UCSD-AML1 (cell line): Measurements from ENCODE around the gene ARID1B.

Experiments
- DNase-seq: peaks from one replicate; lab custom pipeline; 2025; ENCODE audit not compliant: unreplicated experiment; lab: John Stamatoyannopoulos, UW

Gene ARID1B

DNA sequence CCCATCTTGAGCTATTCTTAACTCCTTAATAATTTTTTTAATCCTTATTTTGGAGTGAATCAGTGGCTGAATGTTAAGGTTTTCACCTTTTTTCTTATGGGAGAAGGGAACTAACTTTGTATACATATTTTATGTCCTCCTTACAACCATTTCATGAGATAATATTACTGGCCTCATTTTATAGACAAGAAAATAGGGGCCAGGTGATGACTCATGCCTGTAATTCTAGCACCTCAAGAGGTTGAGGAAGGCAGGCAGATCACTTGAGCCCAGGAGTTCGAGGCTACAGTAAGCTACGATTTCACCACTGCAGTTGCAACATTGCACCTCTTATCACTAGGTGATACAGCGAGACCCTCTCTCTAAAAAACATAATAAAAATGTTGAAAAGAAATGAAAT is 417.5 kb downstream of the ARID1B start:
- no peak for DNase-seq

DNA sequence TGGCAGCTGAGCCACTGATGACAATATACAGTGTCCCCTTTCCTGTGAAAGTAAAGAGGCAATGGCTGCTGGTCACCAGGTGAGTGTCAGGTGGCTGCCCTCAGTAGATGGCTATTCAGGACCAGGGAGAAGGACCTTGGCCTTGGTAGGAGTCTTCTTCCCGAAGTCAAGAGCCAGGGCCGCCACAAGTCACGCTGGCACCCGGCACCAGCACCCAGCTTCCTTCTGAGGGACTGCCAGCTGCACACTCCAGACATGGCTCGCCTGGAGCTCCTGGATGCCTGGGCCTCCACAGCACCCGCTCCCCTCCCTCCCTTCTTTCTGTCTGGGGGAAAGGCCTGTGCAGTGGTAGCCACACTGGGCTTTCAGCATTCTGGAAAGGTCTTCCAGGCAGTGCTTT is 419.2 kb downstream of the ARID1B start:
- no peak for DNase-seq

DNA sequence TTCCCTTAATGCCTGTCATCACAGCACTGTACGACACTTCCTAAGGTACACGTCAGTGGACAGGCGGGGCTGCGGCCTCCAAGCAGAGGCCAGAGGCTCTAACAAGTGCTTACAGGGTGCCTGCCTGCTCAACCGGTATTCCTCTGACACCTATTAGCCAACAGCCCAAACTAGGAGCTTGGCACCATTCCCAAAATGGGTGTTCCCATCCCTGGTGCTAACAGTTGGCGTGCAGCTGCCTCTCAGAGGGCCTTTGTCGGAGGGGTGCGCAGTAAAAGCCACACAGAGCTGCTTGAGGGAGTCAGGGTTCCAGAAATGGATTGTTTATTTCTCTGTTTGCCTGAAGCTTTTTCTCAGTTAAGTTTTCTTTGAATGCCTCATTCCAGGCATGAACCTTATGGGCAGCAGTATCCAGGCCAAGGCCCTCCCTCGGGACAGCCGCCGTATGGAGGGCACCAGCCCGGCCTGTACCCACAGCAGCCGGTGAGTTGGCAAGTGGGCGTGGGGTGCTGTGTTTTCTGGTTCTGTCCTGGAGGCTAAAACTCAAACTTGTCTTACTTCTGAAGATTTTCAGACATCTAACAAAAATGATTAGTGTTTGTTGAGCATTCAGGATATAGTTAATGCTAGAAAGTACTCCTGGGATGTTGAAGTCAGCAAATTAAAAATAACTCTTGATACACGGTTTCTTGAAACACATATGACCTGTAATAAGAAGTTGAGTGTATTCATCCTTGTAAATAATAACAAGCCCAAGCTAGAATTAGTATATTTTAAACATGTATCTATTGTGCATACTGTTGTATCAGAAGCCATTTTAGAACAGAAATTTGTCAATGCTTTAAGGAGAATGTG is 421.5 kb downstream of the ARID1B start:
- no peak for DNase-seq

DNA sequence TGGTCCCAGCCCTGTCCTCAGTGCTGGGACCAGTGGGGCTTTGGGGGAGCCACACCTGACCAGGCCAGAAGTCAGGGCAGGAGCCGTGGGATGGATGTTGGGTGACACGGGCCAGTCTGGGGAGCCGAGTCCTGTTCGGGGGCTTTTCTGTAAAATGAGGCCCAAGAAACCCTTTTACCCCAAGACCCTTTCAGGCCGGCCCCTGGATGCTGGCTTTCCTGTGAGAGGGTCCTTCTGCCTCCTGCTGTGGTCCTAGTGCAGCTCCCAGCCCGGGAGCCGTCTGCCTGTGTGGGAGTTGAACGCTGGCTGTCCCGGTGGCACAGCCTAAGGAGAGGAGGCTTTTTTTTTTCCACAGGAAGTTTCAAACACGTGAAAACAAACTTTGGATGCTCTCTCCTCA is 422.9 kb downstream of the ARID1B start:
- DNase-seq = no peak

DNA sequence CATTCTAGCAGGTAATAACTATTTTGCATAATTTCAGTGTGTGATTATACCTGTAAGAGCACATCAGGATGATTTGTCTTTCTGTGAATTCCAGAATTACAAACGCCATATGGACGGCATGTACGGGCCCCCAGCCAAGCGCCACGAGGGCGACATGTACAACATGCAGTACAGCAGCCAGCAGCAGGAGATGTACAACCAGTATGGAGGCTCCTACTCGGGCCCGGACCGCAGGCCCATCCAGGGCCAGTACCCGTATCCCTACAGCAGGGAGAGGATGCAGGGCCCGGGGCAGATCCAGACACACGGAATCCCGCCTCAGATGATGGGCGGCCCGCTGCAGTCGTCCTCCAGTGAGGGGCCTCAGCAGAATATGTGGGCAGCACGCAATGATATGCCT is 423.4 kb downstream of the ARID1B start:
- DNase-seq = no peak

DNA sequence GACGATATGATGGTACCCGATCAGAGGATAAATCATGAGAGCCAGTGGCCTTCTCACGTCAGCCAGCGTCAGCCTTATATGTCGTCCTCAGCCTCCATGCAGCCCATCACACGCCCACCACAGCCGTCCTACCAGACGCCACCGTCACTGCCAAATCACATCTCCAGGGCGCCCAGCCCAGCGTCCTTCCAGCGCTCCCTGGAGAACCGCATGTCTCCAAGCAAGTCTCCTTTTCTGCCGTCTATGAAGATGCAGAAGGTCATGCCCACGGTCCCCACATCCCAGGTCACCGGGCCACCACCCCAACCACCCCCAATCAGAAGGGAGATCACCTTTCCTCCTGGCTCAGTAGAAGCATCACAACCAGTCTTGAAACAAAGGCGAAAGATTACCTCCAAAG is 423.9 kb downstream of the ARID1B start:
- DNase-seq = no peak

DNA sequence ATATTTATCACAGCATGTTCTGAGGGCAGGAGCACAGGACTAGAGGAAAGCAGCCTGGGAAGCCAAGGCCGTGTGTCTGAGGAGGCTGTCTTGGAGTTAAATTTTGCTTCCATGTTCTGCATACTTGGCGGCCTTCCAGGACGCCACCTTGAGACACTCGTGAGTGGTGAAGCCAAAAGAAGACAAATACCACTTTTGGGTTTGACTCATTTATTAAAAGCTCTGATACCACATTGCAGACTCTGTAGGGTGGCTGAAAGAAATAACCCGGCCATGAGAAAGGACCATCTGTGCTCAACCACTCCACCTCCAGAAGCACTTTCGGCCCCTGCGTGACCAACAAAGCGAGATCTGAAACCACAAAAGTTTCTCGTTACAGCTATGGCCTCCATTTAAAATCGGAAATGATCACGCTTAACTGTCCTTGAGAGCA is 426.1 kb downstream of the ARID1B start:
- DNase-seq = no peak

DNA sequence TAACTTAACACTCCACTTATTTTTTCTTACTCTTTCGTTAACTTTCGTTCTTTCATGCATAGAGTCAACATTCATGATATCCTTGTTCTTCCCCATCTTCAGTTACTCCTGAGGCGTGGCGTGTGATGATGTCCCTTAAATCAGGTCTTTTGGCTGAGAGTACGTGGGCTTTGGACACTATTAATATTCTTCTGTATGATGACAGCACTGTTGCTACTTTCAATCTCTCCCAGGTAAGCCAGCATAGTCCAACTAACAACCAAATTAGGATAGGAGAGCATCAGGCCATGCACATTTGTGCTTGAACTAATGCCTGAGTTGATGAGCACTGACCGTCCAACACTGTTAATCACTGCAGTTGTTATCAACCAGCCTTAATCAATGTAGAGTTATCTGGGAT is 426.6 kb downstream of the ARID1B start:
- no peak for DNase-seq

DNA sequence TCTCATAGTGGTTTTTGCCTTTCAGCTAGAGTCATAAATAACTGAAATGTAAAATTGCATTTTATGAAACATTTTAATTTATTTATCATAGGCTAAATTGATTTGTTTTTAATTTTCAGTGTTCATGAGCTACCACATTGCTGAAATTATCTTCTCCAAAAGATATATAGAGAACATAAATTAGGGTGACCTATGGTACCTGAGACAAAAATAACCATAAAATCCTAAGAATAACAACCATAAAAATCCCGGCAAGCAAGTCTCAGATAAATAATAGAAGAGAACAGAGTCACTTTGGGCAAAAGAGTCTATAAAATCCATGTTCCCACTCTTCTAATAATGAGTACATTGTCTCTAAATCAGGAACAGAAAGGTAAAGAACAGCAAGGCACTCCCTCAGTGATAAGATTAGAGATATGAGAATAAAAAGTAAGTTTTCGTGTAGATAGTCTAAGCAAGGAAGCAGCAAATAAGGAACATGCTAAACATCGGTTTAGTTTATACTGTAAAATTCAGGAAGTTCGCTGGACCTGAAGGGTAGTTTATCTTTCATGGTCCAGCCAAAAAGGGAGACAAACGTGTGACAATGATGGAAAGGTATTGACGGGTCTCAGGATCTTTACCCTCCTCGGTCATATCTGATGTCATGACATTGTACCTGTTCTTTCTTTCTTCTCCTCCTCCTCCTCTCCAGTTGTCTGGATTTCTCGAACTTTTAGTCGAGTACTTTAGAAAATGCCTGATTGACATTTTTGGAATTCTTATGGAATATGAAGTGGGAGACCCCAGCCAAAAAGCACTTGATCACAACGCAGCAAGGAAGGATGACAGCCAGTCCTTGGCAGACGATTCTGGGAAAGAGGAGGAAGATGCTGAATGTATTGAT is 428.5 kb downstream of the ARID1B start:
- no peak for DNase-seq

DNA sequence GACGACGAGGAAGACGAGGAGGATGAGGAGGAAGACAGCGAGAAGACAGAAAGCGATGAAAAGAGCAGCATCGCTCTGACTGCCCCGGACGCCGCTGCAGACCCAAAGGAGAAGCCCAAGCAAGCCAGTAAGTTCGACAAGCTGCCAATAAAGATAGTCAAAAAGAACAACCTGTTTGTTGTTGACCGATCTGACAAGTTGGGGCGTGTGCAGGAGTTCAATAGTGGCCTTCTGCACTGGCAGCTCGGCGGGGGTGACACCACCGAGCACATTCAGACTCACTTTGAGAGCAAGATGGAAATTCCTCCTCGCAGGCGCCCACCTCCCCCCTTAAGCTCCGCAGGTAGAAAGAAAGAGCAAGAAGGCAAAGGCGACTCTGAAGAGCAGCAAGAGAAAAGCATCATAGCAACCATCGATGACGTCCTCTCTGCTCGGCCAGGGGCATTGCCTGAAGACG is 429.2 kb downstream of the ARID1B start:
- no peak for DNase-seq

DNA sequence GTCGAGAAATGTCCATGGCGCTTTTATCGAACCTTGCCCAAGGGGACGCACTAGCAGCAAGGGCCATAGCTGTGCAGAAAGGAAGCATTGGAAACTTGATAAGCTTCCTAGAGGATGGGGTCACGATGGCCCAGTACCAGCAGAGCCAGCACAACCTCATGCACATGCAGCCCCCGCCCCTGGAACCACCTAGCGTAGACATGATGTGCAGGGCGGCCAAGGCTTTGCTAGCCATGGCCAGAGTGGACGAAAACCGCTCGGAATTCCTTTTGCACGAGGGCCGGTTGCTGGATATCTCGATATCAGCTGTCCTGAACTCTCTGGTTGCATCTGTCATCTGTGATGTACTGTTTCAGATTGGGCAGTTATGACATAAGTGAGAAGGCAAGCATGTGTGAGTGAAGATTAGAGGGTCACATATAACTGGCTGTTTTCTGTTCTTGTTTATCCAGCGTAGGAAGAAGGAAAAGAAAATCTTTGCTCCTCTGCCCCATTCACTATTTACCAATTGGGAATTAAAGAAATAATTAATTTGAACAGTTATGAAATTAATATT is 430.4 kb downstream of the ARID1B start:
- DNase-seq = no peak

DNA sequence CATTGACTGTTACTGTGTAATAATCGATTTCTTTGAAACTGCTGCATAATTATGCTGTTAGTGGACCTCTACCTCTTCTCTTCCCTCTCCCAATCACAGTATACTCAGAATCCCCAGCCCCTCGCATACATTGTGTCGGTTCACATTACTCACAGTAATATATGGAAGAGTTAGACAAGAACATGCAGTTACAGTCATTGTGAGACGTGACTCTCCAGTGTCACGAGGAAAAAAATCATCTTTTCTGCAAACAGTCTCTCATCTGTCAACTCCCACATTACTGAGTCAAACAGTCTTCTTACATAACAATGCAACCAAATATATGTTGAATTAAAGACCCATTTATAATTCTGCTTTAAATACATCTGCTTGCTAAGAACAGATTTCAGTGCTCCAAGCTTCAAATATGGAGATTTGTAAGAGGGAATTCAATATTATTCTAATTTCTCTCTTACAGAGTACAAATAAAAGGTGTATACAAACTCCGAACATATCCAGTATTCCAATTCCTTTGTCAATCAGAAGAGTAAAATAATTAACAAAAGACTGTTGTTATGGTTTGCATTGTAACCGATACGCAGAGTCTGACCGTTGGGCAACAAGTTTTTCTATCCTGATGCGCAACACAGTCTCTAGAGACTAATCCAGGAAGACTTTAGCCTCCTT is 432.8 kb downstream of the ARID1B start:
- no peak for DNase-seq

DNA sequence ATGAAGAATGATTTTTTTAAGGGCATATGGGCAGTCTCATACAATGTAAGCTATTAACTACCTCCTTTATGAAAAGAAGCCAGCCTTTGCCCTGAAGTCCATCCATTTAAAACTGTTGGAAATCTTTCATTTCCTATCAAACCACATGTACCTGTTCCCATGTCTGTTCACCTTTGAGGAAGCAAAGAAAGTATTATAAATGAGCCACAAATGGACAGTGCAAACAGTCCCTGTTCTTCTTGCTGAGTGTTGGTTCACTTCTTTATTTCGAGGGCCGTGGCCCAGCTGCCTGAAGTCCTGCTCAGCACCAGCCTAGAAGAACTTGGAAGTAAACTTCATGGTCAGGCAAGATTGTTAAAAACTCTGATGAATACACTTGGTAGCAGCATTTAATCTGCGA is 433.8 kb downstream of the ARID1B start:
- DNase-seq = no peak

DNA sequence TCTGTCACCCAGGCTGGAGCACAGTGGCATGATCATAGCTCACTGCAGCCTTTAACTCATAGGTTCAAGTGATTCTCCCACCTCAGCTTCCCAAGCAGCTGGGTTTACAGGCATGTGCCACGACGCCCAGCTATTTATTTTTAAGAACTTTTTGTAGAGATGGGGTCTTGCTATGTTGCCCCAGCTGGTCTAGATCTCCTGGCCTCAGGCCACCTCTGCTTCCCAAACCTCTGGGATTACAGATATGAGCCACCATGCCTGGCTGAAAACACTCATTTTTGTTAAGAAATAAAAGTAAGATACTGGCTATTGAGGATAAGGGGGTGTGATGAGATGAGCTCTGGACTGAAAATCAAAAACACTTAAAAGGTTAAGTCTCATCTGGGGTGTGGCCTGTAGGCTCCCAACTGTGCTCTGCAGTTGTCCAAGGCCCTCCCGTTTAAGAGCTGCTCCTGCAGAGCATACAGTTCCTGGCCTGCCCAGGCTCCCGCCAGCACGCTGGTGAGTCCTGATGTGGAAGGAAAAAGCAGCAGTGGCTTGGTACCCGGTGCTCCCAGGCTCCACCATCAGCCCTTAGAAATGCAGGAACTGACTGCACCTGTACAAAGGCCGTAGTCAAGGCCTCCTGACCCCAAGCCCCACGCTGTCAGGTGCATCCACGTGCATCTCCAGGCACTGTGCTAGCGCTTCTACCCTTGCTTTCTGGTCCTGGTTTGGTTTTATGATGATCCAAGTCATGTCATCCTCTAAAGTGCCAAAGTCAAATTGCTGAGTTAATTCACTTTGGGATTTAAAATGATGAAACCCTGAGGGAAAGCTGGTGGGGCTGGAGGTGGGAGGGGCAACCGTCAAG is 434.7 kb downstream of the ARID1B start:
- no peak for DNase-seq

DNA sequence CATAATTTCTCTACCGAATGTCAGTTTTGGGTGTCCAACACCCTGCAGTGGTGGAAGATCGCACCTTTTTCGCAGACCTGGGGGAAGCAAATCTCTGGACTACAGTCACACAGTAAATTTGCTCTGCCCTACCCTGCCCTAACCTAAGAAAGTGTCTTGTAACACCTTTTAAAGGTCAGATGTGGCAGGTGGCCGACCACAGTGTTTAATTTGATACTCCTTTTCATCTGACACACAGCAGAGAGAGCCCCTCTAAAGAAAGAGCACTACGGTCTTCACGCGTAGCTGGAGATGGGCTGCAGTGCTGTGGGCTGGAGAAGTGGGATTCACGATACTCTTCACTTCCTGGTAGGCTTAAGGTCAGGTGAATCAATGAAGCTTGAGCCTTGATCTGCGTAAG is 436.2 kb downstream of the ARID1B start:
- no peak for DNase-seq

DNA sequence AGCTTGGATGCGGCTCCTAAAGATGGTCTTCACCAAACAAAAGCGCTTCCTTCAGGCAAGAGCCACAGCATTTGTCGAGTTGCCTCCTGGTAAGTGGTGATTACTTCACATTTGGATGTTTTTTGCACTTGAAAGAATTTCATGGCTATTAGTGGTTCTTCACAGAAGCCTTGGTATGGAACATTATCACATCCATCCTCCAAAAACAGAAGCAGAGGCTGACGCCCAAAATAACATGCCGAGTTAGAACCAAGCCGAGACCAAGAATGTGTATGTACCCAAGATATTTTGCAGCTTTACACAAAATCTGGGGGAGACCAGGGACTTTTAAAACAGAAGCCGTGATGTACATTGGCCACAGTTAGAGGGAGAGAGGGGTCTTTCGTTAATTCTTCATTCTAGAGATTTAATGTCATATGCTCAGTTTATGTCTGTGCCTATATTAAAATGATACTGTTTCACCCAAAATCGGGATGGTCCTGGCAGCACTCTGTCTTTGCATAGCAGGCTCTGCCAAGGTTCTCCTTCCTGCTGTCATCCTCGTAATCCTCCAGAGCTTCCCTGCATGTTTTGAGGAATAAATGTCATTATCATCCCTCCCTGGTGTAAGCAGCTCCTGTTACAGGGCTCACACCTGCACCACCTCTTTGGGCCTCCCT is 436.9 kb downstream of the ARID1B start:
- no peak for DNase-seq

DNA sequence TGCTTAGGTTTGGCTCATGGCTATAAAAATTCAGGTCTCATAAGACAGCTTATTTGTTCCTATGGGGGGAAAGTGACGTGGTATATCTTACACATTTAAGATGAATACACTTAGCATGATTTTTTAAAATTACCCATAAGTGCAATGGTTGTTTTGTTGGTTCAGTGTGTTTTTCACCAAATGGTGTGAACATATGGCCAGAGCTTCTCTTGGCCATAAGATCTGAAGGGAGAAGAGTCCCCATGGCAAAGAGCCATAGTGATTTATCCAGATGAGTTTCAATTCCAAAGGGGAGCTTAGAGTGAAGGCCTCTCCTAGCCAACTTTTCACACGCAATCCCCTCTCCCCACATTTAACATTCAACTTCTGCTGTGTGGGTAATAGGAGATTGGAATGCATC is 438.5 kb downstream of the ARID1B start:
- DNase-seq = no peak

DNA sequence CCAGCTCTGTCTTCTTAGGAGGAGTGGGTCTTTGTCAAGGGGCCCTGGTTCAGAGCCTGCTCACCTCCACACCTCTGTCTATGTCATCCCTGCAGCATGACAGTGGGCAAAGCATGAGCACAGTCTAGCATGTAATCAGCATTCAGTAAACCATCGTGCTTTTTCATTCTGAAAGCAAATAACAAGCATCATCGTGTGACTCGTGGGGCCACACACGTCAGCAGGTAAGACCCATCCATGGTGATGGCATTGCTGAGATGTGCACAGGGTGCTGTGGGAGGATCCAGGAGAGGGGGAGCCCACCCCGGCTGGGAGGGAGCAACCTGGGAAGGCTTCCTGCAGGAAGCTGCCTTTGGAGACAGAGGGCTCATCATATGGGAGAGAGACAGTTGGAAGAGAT is 439.4 kb downstream of the ARID1B start:
- no peak for DNase-seq

DNA sequence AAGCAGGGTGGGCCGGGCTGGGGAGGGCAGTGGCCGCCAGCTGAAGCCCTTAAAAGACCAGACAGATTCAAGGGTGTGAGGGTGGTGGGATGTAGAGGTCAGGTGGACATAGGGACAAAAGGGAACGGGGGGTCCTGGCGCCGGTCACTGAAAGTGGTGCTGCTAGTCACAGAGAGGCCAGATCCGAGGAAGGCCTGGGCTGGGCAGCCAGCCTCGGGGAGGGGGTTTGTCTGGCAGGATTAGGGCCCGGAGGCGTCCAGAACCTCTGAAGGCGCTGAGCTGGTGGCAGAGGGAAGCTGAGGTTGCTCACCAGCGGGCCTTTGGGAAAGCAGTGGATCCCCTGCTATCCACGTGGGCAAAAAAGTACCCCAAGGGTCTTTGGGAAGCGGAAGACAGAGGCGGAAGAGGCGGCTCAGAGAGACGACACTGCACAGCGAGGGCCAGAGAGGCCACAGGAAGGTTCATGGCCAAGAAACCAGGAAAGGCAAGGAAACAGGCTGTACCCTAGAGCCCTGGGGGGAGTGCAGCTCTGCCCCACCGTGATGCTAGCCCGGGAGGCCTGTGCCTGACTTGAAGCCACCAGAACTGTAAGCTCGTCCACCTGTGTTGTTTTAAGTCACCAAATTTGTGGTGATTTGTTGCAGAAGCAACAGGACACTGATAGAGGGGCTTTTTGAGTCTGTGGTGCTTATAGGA is 440.2 kb downstream of the ARID1B start:
- no peak for DNase-seq
